Right cardiac atrium (tissue), 5 donors: ENCODE measurements around the gene VOPP1. TPM values are rescaled to one million over a fixed set of nuclear protein-coding genes. Genes with fewer than 3 reads are reported as not detected.

Experiments used
- ATAC-seq, 2 donors: fragments of 200-7000 bp; cut with Tn5 transposase; one replicate each; pipeline versions ENCODE4 v1.8.0 to v1.9.1; 2020; ENCODE audit warnings: moderate library complexity in 2 of 2, mild to moderate bottlenecking in 1 of 2
- DNase-seq, 3 donors: peaks; one replicate each; pipeline ENCODE4 v3.0.0-alpha.2; 2020
- H3K27ac ChIP-seq: one replicate; pipeline ENCODE4 v1.5.1; 2013; ENCODE audit warnings: mild to moderate bottlenecking, low read length, control low read depth, moderate library complexity
- H3K27me3 ChIP-seq: one replicate; pipeline ENCODE4 v1.6.1; 2013; ENCODE audit not compliant: control insufficient read depth, insufficient read depth
- H3K4me1 ChIP-seq: one replicate; pipeline ENCODE4 v1.6.1; 2013; ENCODE audit warnings: low read length; ENCODE audit not compliant: control insufficient read depth, insufficient read depth
- H3K4me3 ChIP-seq: one replicate; pipeline ENCODE4 v1.5.1; 2013; ENCODE audit warnings: low read length, control low read depth
- H3K9me3 ChIP-seq: one replicate; pipeline ENCODE4 v1.6.1; 2013; ENCODE audit warnings: low read length; ENCODE audit not compliant: control insufficient read depth
- WGBS: extraction: QIAGEN DNeasy Blood & Tissue Kit; methylation state at CpG from one replicate; pipeline ENCODE4 v1.1.7; 2013; 5-methylcytosine and 5-hydroxymethylcytosine counted together
- intact Hi-C, 4 donors: fragments of 100-400 bp; cut with DNase I; formaldehyde crosslinking; loops; one replicate each; pipeline versions ENCODE4 v1.11.0 to v1.14.0; 2022 to 2023
- polyA plus RNA-seq: library from polyadenylated mRNA; stranded (reverse); fragments of 200-250 nt; gene quantifications from one replicate; pipeline ENCODE4 v1.2.3, GENCODE V29; 2013
- total RNA-seq, 4 donors: library from RNA; stranded (reverse); fragmentation: NEBNext Ultra II Directional; extraction: Animal tissue kit (Norgen Biotek cat#: 25700); gene quantifications; one replicate each; pipeline ENCODE4 v1.2.1, GENCODE V29; 2021
- donor health status: healthy with polysubstance abuse.
- donor health status: DM: no; HTN: yes; CAD: no.
- donor health status: DM: no; HTN: no; CAD: no.
- donor health status: DM: no; HTN: yes; CAD: no; lungs with severe emphysema.
- donor health status: DM: yes; HTN: yes; CAD: no.

VOPP1 gene
- total and polyA plus RNA-seq, 5 donors: 12.7 to 21.8 (median 20.7) TPM

DNA sequence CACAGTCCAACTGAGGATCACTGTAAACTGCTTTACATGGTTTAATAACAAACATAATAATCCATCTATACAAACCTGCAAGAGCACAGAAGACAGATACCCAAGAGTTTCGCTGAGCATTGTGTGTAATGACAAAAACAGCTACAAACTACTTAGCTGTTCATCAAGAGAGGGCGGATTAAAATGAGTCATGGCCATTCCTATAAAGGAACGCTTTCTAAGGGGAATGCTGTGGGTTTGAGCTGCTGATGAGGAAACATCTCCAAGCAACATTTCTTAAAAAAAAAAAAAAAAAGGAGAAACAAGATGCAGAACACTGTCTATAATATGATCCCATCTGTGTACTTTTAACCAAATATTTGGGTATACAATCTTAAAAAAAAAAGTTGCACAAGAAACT lies 33.8 kb downstream of the VOPP1 start:
- Histone ChIP-seq H3K9me3 (no peaks in the 10 kb centered on the region), H3K4me3 (no peak overlapping the region), H3K4me1 (no peaks in the 10 kb centered on the region), H3K27me3 (no peaks in the 10 kb centered on the region), H3K27ac (no peak overlapping the region)
- intact Hi-C loops: no loop called here
- WGBS: 84% methylated on average over 3 of the region's 3 CpGs
- DNase-seq (no peak), ATAC-seq (no peak)

DNA sequence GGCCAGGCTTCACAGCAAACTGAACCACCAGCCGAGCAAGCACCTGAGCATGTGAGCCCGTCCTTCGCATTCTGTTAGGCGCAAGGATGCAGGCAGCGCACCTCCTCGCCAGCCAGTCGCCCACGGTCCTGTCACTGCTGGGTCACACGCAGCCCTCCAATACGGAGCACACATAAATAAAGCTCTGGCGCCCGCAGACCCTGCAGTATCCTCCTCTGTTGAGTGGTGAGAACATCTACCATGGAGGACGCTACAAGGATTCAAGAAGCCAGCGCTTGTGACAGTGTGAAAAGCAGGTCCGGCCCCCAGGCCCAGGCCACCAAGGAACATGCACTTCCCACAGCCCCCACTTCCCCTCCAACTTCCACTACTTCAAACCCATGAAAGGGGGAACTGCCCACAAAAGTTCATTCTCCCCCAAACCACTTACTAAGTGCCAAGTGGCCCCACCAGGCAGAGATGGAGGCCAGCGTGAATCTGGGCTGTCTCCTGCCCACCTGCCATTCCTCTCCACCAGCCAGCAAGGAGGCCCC lies 34.8 kb downstream of the VOPP1 start:
- no peak overlapping the region for H3K27ac ChIP-seq
- no peak for DNase-seq
- WGBS: 93% methylated on average over 16 of the region's 16 CpGs

DNA sequence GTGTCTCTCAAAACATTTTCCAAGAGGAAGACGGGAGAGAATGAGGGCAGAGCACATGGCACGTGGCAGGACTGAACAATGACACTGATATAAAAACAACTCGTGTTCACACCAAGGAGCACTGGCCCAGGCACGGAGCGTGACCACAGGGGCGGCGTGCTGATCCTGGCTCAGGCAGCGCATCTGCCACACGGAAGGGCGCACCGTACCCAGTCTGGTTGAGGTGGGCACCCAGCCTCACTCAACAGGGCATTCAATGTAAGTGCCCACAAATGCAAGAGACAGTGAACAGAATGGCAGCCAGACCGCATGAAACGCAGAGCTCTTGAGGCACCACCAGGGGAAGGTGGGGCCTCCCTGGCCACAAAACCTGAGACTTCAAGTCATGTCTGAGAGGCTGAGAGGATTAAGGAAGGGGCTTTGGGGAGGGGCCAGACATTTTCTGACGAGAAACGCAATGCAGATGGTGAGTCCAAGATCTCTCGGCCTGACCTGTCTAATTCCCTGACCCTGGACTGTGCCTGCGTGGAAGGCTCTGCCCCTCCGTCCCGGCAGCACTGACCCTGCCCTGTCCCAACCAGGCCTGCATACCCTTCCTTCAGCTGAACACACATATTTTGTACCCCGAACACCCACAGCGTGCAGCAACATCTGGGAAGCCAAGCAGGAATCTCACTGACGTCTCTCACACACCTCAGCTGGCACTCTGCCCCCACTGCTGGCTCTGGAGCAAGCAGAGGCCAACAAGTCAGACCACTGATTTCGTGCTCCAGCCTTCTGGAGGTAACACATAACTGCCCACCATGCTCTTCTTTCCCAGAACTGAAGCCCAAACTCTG lies 35.5 kb downstream of the VOPP1 start:
- H3K4me3 ChIP-seq: no peak overlapping the region
- H3K9me3 ChIP-seq: no peaks in the 10 kb centered on the region
- ATAC-seq: no peak
- 88% methylated on average over 23 of the region's 23 CpGs for WGBS
- H3K4me1 ChIP-seq: peaks cover 3% of the 10 kb centered on the region
- DNase-seq: no peak
- no peaks in the 10 kb centered on the region for H3K27me3 ChIP-seq
- H3K27ac ChIP-seq: no peak overlapping the region
- intact Hi-C loops: no loop called here

More for the DNA sequence above, 34.8 kb downstream of the VOPP1 start:
- H3K9me3 ChIP-seq: no peaks in the 10 kb centered on the region
- H3K27me3 ChIP-seq: no peaks in the 10 kb centered on the region
- H3K4me3 ChIP-seq: no peak overlapping the region
- peaks cover 3% of the 10 kb centered on the region for H3K4me1 ChIP-seq
- intact Hi-C loops: no loop called here
- ATAC-seq: no peak

DNA sequence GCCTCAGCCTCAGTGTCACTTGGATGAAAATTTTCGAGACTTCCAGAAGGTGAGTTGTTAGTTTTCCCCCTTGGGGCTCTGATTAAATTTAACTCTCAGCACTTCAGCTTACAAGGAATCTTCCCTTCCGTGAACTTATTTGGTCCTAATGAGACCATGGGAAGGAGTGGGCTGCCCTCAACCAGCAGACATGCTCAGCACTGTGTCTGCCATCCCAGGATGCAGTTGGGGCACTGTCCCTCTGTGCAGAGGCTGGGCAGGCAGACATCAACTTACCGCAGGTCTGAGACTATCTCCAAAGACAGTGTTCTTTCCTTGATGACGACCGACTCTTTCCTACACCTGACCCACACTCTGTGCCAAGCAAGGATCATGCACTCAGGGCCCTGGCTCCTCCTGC lies 36.7 kb downstream of the VOPP1 start:
- H3K4me1 ChIP-seq: peaks cover 3% of the 10 kb centered on the region
- no peaks in the 10 kb centered on the region for H3K27me3 ChIP-seq
- intact Hi-C loops: no loop called here
- H3K9me3 ChIP-seq: no peaks in the 10 kb centered on the region
- ATAC-seq (no peak), DNase-seq (no peak)
- H3K27ac ChIP-seq: no peak overlapping the region
- H3K4me3 ChIP-seq: no peak overlapping the region
- WGBS: 92% methylated on average over 5 of the region's 5 CpGs

DNA sequence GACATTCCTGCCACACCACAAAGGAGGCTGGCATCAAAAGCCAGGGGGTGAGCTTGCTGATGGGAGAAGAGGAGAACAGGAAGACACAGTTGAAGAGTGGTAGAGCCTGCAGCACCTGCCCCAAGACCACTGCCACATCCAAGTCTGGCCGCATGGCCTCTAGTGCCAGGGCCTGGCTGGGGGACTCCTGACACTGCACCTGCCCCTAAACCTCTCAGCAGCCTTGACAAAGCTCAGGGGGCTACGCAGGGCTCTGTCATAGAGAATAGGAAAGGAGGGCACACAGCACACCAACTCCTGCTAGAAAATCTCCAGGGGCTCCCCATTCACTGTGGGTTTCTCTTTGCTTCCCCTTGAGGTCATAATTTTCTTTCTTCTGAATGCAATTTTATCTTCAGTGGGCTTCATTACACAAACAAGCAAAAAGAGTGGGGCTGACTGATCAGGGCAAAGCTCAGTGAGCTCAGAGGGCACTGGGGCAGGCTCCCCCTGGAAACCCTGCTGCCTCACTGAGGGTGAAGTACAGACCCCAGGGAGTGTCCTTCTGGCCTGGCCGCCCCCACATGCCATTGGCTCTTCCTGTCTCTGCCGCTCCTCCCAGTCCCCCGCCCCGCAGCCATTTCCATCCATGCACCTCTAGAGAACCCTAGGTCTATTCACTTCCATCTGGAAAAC lies 37.2 kb downstream of the VOPP1 start:
- intact Hi-C loops: no loop called here
- H3K4me3 ChIP-seq: no peak overlapping the region
- ATAC-seq: no peak
- DNase-seq: no peak
- H3K9me3 ChIP-seq: no peaks in the 10 kb centered on the region
- 81% methylated on average over 6 of the region's 6 CpGs for WGBS
- no peaks in the 10 kb centered on the region for H3K27me3 ChIP-seq
- H3K4me1 ChIP-seq: peaks cover 3% of the 10 kb centered on the region
- H3K27ac ChIP-seq: no peak overlapping the region

DNA sequence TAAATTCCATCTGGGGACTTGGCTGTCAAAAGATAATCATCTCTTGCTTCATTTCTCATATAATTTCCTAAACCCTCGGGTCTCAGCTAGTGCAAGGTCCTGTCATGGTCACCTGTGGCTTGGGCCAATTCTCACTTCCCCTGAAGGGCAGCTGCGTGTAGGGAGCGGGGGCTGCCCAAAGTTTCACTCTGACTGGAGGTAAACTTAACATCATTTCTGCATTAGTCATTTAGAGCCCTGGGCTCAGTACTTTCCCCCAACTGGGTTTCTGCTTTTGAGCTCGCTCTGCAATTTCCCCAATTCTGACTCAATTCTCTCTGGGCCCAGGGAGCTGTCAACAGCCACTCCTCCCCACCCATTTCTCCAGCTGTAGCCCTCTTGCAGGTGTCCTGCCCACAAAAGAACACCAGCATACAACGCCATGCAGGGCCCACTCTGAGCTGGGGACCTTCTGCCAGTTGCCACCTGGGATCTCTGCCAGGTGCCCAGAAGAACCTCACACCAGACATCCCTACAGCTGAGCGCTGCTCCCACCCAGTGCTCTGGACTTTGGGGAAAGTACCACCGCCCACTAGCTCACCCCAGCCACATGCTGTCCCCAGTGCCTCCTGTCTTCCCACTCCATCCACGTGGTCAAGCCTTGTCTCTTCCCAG lies 37.9 kb downstream of the VOPP1 start:
- Histone ChIP-seq H3K9me3 (no peaks in the 10 kb centered on the region), H3K4me3 (no peak overlapping the region), H3K4me1 (peaks cover 3% of the 10 kb centered on the region), H3K27ac (no peak overlapping the region), H3K27me3 (no peaks in the 10 kb centered on the region)
- intact Hi-C loops: no loop called here
- ATAC-seq (peak; percentile 44 to 58), DNase-seq (peak in 1 of 3 donors; percentile 28)
- 70% methylated on average over 8 of the region's 8 CpGs for WGBS

DNA sequence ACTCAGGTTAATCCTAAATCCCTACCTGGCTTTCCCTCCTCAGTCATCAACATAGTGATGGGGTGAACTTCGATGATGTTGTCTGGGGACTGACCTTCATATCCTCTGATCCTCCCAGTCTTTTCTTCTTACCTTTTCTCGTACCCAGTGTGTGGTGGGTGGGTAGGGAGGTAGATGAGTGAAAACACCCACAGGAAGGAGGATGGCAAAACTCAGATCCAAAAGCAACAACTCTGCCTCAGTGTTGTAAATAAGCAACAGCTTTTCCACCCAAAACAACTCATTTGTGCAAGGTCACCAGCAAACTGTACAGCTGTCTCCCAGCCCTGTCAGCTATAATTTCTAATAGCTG lies 38.6 kb downstream of the VOPP1 start:
- ATAC-seq: no peak
- WGBS: 85% methylated on average over 2 of the region's 2 CpGs
- no peak overlapping the region for H3K27ac ChIP-seq

DNA sequence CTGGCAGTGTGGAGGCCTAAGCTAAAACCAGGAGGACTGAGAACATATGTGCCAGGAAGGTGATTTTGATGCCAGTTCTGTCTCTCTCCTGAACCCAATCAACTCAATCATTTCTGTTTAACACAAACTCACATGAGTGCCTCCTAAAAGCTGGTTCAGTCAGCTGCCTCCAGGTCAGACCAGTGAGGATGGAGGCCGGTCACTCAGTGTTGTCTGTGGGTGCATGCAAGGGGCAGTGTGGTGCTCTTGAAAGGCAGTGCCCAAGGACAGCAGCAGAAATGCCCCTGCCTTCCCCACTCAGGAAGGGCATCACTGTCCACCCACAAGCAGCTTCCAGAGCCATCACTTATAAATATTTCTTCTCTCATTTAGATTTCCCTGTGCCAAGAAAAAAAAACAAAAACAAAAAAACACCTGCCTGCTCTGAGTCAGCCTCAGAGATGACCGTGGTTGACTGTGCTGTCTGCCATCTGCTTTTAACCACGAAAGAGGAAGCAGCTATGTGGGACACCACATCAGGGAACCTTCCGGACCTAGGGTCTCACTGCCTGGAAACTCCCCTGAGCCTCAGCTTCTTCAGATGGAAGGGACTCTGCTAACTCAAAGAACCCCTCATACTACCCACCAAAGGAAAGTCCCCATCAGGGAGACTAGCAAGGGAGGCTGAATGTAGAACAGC lies 39.1 kb downstream of the VOPP1 start:
- intact Hi-C loops: no loop called here
- H3K27me3 ChIP-seq: no peaks in the 10 kb centered on the region
- H3K4me1 ChIP-seq: peaks cover 3% of the 10 kb centered on the region
- H3K27ac ChIP-seq: no peak overlapping the region
- no peak overlapping the region for H3K4me3 ChIP-seq
- H3K9me3 ChIP-seq: no peaks in the 10 kb centered on the region
- peak; percentile 28 to 45 for ATAC-seq
- 65% methylated on average over 4 of the region's 4 CpGs for WGBS
- no peak for DNase-seq

More for the DNA sequence above, 38.6 kb downstream of the VOPP1 start:
- no peaks in the 10 kb centered on the region for H3K9me3 ChIP-seq
- H3K27me3 ChIP-seq: no peaks in the 10 kb centered on the region
- peaks cover 3% of the 10 kb centered on the region for H3K4me1 ChIP-seq
- no peak overlapping the region for H3K4me3 ChIP-seq
- DNase-seq: no peak
- intact Hi-C loops: no loop called here

DNA sequence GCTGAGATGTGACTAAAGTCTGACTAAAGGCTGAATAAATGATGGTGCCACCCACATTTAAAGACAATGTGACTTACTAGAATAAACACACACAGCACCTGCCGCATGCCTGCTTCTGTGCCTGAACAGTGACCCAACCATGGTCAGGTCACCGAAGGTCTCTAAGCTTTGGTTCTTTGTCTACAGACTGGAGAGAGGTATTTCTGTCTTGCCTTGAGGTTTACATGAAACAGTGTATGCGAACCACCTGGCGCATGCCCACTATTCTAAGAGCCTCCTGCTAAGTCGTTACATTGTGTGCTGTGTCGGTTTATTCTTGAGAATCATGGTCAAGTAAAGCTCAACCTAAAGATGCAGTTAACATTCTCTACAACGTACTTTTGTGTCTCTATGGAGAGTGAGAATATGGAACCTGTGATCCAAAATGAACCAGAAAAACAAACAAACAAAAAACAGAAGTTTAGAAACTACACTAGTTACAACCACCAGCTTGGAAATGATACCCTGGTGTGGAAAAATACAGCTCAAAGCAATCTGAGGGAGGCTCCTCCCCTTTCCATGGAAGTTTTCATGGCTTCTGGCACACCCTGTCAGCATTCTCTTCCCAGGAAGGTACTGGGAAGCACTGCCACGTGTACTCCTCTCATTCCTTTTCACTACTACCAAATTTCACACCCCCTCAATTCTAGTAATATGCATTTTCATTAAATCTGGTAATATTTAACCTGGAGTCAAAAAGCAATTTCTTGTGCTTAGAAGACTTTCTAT lies 40.0 kb downstream of the VOPP1 start:
- H3K27me3 ChIP-seq: no peaks in the 10 kb centered on the region
- no peak for DNase-seq

DNA sequence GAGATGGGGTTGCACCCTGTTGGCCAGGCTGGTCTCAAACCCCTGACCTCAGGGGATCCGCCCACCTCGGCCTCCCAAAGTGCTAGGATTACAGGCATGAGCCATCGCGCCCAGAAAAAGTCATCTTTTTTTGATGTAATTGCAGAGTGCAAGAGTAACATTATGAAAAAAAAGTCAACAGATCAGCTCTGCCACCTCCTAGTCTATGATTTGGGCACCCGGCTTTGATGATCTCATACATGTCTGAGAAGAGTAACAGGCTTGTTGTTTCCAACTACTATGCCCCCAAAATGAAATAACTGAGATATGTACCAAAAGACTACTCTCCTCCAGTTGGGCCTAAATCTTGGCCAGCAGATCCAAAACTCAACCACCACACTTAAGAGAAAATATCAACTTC lies 40.8 kb downstream of the VOPP1 start:
- H3K27ac ChIP-seq: no peak overlapping the region
- H3K27me3 ChIP-seq: no peaks in the 10 kb centered on the region
- no peak overlapping the region for H3K4me3 ChIP-seq
- no peak for DNase-seq
- no peaks in the 10 kb centered on the region for H3K9me3 ChIP-seq
- H3K4me1 ChIP-seq: peaks cover 3% of the 10 kb centered on the region
- intact Hi-C loops: no loop called here
- ATAC-seq: no peak
- WGBS: 95% methylated on average over 5 of the region's 5 CpGs

More for the DNA sequence above, 40.0 kb downstream of the VOPP1 start:
- WGBS: 88% methylated on average over 8 of the region's 8 CpGs
- Histone ChIP-seq H3K27ac (no peak overlapping the region), H3K9me3 (no peaks in the 10 kb centered on the region), H3K4me3 (no peak overlapping the region), H3K4me1 (peaks cover 3% of the 10 kb centered on the region)
- intact Hi-C loops: no loop called here
- peak in 1 of 2 donors; percentile 74 for ATAC-seq
